GM21447 (cell line): Measurements from ENCODE around the gene PPFIBP2.

Source experiments
- ATAC-seq: cut with Tn5 transposase; IDR thresholded peaks from one replicate; pipeline ENCODE4 v1.9.1; 2021; ENCODE audit not compliant: unreplicated experiment

Gene PPFIBP2

GRCh38 chr11:7513234-7514098 lies at the start of gene PPFIBP2:
PPFIBP2 (plus strand) TSS chr11:7513999; CDS start chr11:7549476, 35,477 bp downstream.
- peak; percentile 50 for ATAC-seq

- ATAC-seq, result peak; percentile 84
Measured at GRCh38 chr11:7467652-7468051, 46.1 kb upstream of the PPFIBP2 start.

- ATAC-seq, result no peak
Measured at GRCh38 chr11:7469351-7469865, 44.4 kb upstream of the PPFIBP2 start.

GRCh38 chr11:7471071-7471470 lies 42.7 kb upstream of the PPFIBP2 start:
- no peak for ATAC-seq

- peak; percentile 94 for ATAC-seq
Measured at GRCh38 chr11:7473717-7474116, 40.1 kb upstream of the PPFIBP2 start.

- no peak for ATAC-seq
Measured at GRCh38 chr11:7480113-7480512, 33.7 kb upstream of the PPFIBP2 start.

GRCh38 chr11:7484131-7484530 lies 29.7 kb upstream of the PPFIBP2 start:
- ATAC-seq, result no peak

- ATAC-seq, result no peak
Measured at GRCh38 chr11:7484645-7485044, 29.2 kb upstream of the PPFIBP2 start.

- no peak for ATAC-seq
Measured at GRCh38 chr11:7485186-7486097, 28.4 kb upstream of the PPFIBP2 start, which contains the start of gene OLFML1. OLFML1 (plus strand) TSS chr11:7485506; CDS start chr11:7485876, 370 bp downstream.

- ATAC-seq, result no peak
Measured at GRCh38 chr11:7486098-7486780, 27.6 kb upstream of the PPFIBP2 start.

GRCh38 chr11:7486781-7487140 lies 27.0 kb upstream of the PPFIBP2 start:
- ATAC-seq, result no peak

- no peak for ATAC-seq
Measured at GRCh38 chr11:7487360-7487759, 26.4 kb upstream of the PPFIBP2 start.

GRCh38 chr11:7488681-7489080 lies 25.1 kb upstream of the PPFIBP2 start:
- no peak for ATAC-seq

- no peak for ATAC-seq
Measured at GRCh38 chr11:7489376-7489775, 24.4 kb upstream of the PPFIBP2 start.

- ATAC-seq, result no peak
Measured at GRCh38 chr11:7490054-7490453, 23.7 kb upstream of the PPFIBP2 start.

- ATAC-seq, result no peak
Measured at GRCh38 chr11:7490535-7490934, 23.3 kb upstream of the PPFIBP2 start.

GRCh38 chr11:7492253-7492652 lies 21.5 kb upstream of the PPFIBP2 start:
- ATAC-seq, result no peak

- ATAC-seq, result no peak
Measured at GRCh38 chr11:7493670-7494069, 20.1 kb upstream of the PPFIBP2 start.

- no peak for ATAC-seq
Measured at GRCh38 chr11:7494086-7494745, 19.6 kb upstream of the PPFIBP2 start.

- ATAC-seq, result peak; percentile 86
Measured at GRCh38 chr11:7495882-7496551, 17.8 kb upstream of the PPFIBP2 start.
